Large intestine (tissue), 3 donors: Measurements from ENCODE around the gene OPA3. TPM values are rescaled to one million over a fixed set of nuclear protein-coding genes. Genes with fewer than 3 reads are reported as not detected.

Experiments used
- DNase-seq, 2 donors: peaks; one replicate each; pipeline versions ENCODE4 v3.0.0 to v3.0.0-alpha.2; 2013
- H3K27ac ChIP-seq: one replicate; pipeline ENCODE4 v1.5.1; 2013; ENCODE audit warnings: low read length
- H3K27me3 ChIP-seq: 2 replicates; pipeline ENCODE4 v1.6.1; 2013; ENCODE audit warnings: low read length; ENCODE audit not compliant: control insufficient read depth, insufficient read depth
- H3K36me3 ChIP-seq: 2 replicates; pipeline ENCODE4 v1.6.1; 2013; ENCODE audit warnings: low read length; ENCODE audit not compliant: control insufficient read depth, insufficient read depth
- H3K4me1 ChIP-seq: one replicate; pipeline ENCODE4 v1.6.1; 2013; ENCODE audit warnings: low read length; ENCODE audit not compliant: control insufficient read depth, insufficient read depth
- H3K4me3 ChIP-seq: one replicate; pipeline ENCODE4 v1.5.1; 2013; ENCODE audit warnings: low read length
- H3K9me3 ChIP-seq: one replicate; pipeline ENCODE4 v1.6.1; 2013; ENCODE audit warnings: mild to moderate bottlenecking, low read depth, low read length, moderate library complexity; ENCODE audit not compliant: control insufficient read depth
- WGBS: methylation state at CpG from one replicate; pipeline ENCODE4 v1.1.5; 2013; ENCODE audit warnings: low lambda C conversion rate; ENCODE audit not compliant: insufficient coverage; 5-methylcytosine and 5-hydroxymethylcytosine counted together
- polyA plus RNA-seq: library from polyadenylated mRNA; unstranded; fragments of 120-200 nt; gene quantifications from one replicate; pipeline ENCODE4 v1.2.1, GENCODE V29; 2013

Gene OPA3
- polyA plus RNA-seq, 1 donor: 8.7 TPM

DNA sequence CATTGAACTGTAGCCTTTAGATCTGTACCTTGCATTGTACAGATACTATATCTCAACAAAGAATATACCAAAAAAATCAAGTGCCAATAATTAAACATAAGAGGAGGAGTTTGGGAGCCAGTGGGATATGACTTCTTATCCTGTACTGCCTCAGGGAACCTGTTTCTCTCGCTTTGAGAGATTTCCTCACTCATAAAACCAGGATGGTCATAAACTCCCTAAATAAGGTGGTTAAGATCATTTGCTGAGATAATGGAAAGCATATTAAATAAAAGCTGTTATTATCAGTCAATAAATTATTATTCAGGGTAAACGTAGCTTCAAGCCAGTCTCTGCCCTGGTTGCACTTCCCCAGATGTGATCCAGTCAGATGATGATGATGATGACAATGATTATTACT is 17.0 kb downstream of the OPA3 start:
- DNase-seq: no peak
- Histone ChIP-seq H3K36me3 (no peaks in the 10 kb centered on the region), H3K27me3 (no peaks in the 10 kb centered on the region), H3K4me3 (no peak overlapping the region), H3K27ac (no peak overlapping the region), H3K4me1 (no peaks in the 10 kb centered on the region), H3K9me3 (no peaks in the 10 kb centered on the region)
- WGBS: no CpG with 5 or more reads among the region's 2 CpGs

GRCh38 chr19:45564131-45564780 is 20.3 kb downstream of the OPA3 start:
- no peak overlapping the region for H3K4me3 ChIP-seq
- H3K36me3 ChIP-seq: no peaks in the 10 kb centered on the region
- DNase-seq: no peak
- WGBS: no CpG with 5 or more reads among the region's 5 CpGs
- H3K4me1 ChIP-seq: no peaks in the 10 kb centered on the region
- no peaks in the 10 kb centered on the region for H3K27me3 ChIP-seq
- no peaks in the 10 kb centered on the region for H3K9me3 ChIP-seq
- no peak overlapping the region for H3K27ac ChIP-seq

DNA sequence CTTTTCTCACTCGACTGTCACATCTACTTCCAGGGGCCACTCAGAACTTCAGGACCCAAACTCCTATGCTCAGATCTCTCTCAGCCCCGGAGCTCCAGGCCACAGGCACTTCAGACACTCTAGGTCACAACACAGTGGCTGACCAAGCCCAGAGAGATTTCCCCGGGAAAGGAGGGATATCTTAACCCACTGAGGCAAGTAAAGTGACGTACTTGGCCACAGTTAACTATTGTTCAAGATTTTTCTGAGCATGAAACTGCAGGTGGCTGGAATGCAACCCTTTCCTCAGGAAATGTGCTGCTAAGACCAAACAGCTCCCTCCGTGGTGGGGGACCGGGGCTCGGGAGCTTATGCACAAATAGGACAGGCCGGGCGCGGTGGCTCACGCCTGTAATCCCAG is 23.9 kb downstream of the OPA3 start:
- no CpG with 5 or more reads among the region's 11 CpGs for WGBS

DNA sequence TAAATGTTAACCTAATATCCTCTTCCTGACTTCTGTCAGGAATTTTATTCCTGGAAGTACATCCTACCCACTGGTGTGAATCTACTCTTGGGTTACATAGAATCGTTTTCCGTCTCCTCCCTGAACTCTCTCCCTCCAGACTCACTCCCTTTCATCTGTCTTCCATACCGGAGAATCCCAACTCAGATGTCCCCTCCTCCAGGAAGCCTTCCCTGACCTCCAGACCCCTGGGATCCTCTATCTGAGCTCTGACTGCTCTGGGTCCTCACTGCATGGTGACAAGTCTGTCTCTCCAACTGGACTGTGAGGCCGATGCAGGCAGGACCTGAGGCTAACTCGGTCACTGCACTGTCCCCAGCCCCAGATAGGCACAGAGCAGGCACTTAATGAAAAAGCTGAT is 24.6 kb downstream of the OPA3 start:
- no peak for DNase-seq

More for the DNA sequence above, 23.9 kb downstream of the OPA3 start:
- Histone ChIP-seq H3K4me3 (no peak overlapping the region), H3K27me3 (no peaks in the 10 kb centered on the region), H3K36me3 (no peaks in the 10 kb centered on the region), H3K4me1 (peaks cover 3% of the 10 kb centered on the region), H3K9me3 (no peaks in the 10 kb centered on the region), H3K27ac (no peak overlapping the region)
- no peak for DNase-seq

DNA sequence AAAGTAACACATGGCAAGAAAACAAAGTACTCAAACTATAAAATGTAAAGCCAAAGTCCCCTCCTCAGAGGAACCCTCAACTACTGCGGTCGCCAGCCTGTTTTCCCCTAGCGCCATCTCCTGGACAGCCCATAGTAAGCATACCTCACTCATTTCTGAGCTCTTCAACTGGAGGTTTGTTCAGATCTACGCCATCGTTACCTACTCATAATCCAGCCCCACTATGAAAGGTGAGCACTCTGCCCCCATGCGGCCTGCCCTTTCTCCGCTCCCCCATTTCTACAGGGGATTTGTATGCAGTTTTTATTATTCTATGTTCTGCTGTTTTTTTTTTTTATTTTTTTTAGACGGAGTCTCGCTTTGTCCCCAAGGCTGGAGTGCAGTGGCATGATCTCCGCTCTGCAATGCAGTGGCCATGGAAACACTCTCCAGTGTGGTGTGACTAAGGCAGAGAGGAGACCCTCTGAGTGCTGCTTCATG is 26.2 kb downstream of the OPA3 start:
- no peak overlapping the region for H3K27ac ChIP-seq
- no CpG with 5 or more reads among the region's 10 CpGs for WGBS

More for the DNA sequence above, 24.6 kb downstream of the OPA3 start:
- Histone ChIP-seq H3K36me3 (no peaks in the 10 kb centered on the region), H3K4me1 (peaks cover 3% of the 10 kb centered on the region), H3K27me3 (no peaks in the 10 kb centered on the region), H3K27ac (no peak overlapping the region), H3K4me3 (no peak overlapping the region), H3K9me3 (no peaks in the 10 kb centered on the region)
- WGBS: 75% methylated on average over 2 of the region's 5 CpGs

DNA sequence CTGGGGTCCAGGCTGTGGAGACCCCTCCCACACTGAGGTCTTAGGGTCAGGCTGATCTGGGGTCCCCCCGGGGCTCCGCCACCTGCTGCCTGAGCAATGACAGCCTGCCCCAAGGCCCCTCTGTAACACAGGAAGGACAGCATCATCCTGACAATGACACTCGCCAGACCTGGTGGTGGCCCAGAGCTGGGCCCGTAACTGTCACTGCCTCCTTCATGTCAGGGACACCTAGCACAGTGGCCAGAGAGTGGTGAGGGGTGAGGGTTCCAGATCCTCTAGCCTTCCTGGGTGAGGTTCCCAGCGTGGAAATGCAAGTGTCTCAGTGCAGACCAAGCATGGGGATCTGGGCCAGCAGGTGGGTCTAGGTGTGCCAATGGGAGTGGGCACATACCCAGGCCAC is 27.8 kb downstream of the OPA3 start:
- no CpG with 5 or more reads among the region's 5 CpGs for WGBS
- Histone ChIP-seq H3K4me3 (no peak overlapping the region), H3K27me3 (no peaks in the 10 kb centered on the region), H3K27ac (no peak overlapping the region), H3K36me3 (peaks cover 1% of the 10 kb centered on the region), H3K4me1 (peaks cover 3% of the 10 kb centered on the region), H3K9me3 (no peaks in the 10 kb centered on the region)
- no peak for DNase-seq

More for the DNA sequence above, 26.2 kb downstream of the OPA3 start:
- H3K4me3 ChIP-seq: no peak overlapping the region
- peak; percentile 54 to 69 for DNase-seq
- H3K36me3 ChIP-seq: no peaks in the 10 kb centered on the region
- peaks cover 3% of the 10 kb centered on the region for H3K4me1 ChIP-seq
- H3K9me3 ChIP-seq: no peaks in the 10 kb centered on the region
- H3K27me3 ChIP-seq: no peaks in the 10 kb centered on the region

DNA sequence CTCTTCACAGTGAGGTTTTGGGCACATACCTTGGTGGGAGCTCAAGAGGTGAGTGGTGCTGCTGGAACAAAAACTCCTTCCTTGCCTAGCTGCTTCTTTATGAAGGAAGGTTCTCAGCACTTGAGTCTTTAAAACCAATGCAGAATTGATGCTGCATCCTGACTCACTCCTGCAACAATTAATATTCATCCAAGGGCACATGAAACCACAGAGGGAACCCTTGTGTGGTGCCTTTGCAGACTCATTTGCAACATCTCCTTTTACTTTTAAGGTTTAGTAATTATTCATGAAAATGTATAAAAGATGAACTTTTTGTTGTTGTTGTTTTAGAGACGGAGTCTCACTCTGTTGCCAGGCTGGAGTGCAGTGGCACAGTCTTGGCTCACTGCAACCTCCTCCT is 30.1 kb downstream of the OPA3 start:
- peaks cover 3% of the 10 kb centered on the region for H3K36me3 ChIP-seq
- no peaks in the 10 kb centered on the region for H3K9me3 ChIP-seq
- WGBS: no CpG with 5 or more reads among the region's 1 CpG
- no peak overlapping the region for H3K4me3 ChIP-seq
- DNase-seq: no peak
- H3K4me1 ChIP-seq: peaks cover 3% of the 10 kb centered on the region
- no peak overlapping the region for H3K27ac ChIP-seq
- H3K27me3 ChIP-seq: no peaks in the 10 kb centered on the region

DNA sequence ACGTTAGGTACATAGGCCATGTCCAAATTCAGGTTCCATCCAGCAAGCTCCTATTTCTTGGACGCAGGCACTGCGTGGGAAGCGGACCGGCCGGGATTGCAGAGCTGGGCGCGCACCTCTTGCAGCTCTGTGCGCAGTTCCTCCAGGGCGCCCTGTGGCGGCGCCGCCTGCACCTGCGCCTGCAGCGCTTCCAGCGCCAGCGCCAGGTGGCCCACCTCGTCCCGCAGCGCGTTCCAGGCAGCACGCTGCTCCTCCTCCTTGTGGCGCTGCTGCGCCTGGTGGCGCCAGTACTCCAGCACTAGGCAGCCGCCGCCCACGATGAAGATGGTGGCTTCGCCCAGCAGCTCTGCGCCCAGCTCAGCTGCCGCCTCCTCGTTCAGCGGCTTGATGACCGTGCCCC is 31.1 kb downstream of the OPA3 start:
- DNase-seq: peak; percentile 74 to 75
- H3K9me3 ChIP-seq: no peaks in the 10 kb centered on the region
- H3K36me3 ChIP-seq: peaks cover 3% of the 10 kb centered on the region
- H3K27me3 ChIP-seq: no peaks in the 10 kb centered on the region
- no peak overlapping the region for H3K4me3 ChIP-seq
- no peak overlapping the region for H3K27ac ChIP-seq
- WGBS: no CpG with 5 or more reads among the region's 34 CpGs
- peaks cover 3% of the 10 kb centered on the region for H3K4me1 ChIP-seq

- WGBS: no CpG with 5 or more reads among the region's 9 CpGs
- peaks cover 3% of the 10 kb centered on the region for H3K36me3 ChIP-seq
- no peaks in the 10 kb centered on the region for H3K4me1 ChIP-seq
- DNase-seq: no peak
- no peak overlapping the region for H3K27ac ChIP-seq
- no peaks in the 10 kb centered on the region for H3K9me3 ChIP-seq
- no peaks in the 10 kb centered on the region for H3K27me3 ChIP-seq
- H3K4me3 ChIP-seq: no peak overlapping the region
Observed at GRCh38 chr19:45547965-45548609, 36.5 kb downstream of the OPA3 start.

- 100% methylated on average over 1 of the region's 10 CpGs for WGBS
- Histone ChIP-seq H3K36me3 (peaks cover 3% of the 10 kb centered on the region), H3K4me3 (no peak overlapping the region), H3K4me1 (no peaks in the 10 kb centered on the region), H3K27ac (no peak overlapping the region), H3K9me3 (no peaks in the 10 kb centered on the region), H3K27me3 (no peaks in the 10 kb centered on the region)
- no peak for DNase-seq
Observed at GRCh38 chr19:45547211-45547770, 37.3 kb downstream of the OPA3 start.
